Fibroblast of peridontal ligament (primary cell): ENCODE data around the gene C9orf50.
A peak's percentile ranks its signal among the peaks of the same experiment; 100 is the strongest.

ENCODE experiments used
- DNase-seq: peaks from one replicate; pipeline ENCODE4 v3.0.0-alpha.2; 2010; ENCODE audit errors: extremely low read depth

C9orf50 gene

DNA sequence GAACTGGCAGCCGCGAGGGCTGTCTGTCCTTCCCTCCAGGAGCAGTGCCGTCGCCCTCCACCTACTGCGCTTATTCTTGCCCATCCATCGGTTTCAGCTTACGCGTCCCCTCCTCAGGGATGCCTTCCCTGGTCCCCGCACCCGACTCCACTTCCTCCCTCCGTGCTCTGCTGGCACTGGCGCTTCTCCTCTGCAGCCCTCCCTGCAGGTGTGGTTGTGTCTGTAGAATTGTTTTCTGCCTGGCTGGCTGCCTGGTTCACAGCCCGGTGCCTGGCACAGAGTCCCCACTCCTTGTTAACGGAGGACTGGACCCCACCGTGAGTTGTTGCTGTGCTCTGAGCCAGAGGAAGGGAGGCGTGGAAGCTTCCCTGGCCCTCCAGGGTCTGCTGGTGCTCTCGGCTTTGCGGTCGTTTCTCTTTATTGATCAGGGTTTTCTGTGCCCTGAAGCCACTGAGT is 10.8 kb upstream of the C9orf50 start:
- DNase-seq = no peak

- DNase-seq = peak; percentile 49
These were observed 10.2 kb upstream of the C9orf50 start for GRCh38 chr9:129630967-129631673.

- DNase-seq = no peak
These were observed 8.4 kb upstream of the C9orf50 start for GRCh38 chr9:129629251-129629820.

DNA sequence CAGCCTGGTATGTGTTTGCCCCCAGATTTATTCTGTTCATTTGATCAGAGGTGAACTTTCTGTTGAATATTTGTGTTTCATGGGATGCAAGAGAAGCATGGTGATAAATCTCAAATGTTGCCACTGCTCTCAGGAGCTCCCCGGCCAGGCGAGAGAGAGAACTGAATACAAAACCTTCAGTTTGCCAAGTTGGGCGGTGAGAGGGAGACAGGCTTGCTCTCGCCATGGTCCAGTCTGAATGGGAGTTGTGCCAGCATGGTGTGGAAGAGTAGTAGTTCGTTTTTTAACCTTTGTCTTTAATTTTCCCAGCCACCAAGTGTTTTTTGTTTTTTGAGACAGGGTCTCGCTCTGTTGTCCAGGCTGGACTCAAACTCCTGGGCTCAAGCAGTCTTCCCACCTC is 7.8 kb upstream of the C9orf50 start:
- DNase-seq = no peak

DNA sequence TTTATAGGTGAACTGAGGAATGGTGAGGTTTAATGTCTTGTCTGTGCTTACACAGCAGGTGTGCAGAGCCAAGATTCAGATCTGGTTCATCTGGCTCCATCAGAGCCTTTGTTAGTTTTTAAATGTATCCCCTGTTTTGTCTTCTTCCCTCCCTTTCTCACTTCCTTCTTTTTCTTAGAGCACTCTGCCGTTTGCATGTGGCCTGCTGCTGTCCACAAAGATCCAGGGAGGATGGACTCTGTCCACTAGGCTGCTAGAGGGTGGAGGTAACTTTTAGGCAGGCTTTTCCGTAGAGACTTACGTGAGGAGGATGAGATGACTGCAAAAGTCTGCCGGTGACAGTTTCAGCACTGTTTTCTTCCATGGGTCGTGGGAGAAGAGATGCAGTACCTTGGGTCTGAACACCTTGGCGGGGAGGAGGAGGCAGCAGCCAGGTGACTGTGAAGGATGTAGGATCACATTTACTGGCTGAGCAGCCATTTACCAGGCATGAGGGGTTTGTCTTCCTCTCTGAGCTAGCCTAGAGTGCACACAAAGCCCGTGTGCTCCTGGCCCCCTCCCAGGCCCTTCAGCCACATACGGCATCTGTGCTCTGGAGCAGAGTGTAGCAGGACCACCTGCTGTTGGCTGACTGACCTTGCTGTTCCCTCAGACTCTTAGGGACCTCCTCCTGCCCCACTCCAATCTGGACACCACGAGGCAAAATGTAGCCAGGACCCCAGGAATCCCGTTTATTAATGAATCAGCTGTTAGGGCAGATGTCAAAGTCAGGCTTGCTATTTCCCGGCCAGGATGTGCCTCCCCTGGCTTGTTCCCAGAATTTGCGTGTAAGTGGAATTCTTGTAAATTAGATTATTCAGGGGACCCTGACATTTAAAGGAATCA is 6.9 kb upstream of the C9orf50 start:
- DNase-seq = no peak

- peak; percentile 67 for DNase-seq
These were observed 5.9 kb upstream of the C9orf50 start for GRCh38 chr9:129626625-129627284.

- DNase-seq = peak; percentile 73
These were observed 5.3 kb upstream of the C9orf50 start, which contains the start of gene NTMT1 for GRCh38 chr9:129626079-129626624. NTMT1 (plus strand) TSS chr9:129626163; CDS start chr9:129632704, 6,541 bp downstream.

- no peak for DNase-seq
These were observed 4.0 kb upstream of the C9orf50 start for GRCh38 chr9:129624947-129625346.

GRCh38 chr9:129624168-129624759 is 3.4 kb upstream of the C9orf50 start:
- DNase-seq = peak; percentile 66

- peak; percentile 81 for DNase-seq
These were observed 2.4 kb upstream of the C9orf50 start for GRCh38 chr9:129623331-129623730.

DNA sequence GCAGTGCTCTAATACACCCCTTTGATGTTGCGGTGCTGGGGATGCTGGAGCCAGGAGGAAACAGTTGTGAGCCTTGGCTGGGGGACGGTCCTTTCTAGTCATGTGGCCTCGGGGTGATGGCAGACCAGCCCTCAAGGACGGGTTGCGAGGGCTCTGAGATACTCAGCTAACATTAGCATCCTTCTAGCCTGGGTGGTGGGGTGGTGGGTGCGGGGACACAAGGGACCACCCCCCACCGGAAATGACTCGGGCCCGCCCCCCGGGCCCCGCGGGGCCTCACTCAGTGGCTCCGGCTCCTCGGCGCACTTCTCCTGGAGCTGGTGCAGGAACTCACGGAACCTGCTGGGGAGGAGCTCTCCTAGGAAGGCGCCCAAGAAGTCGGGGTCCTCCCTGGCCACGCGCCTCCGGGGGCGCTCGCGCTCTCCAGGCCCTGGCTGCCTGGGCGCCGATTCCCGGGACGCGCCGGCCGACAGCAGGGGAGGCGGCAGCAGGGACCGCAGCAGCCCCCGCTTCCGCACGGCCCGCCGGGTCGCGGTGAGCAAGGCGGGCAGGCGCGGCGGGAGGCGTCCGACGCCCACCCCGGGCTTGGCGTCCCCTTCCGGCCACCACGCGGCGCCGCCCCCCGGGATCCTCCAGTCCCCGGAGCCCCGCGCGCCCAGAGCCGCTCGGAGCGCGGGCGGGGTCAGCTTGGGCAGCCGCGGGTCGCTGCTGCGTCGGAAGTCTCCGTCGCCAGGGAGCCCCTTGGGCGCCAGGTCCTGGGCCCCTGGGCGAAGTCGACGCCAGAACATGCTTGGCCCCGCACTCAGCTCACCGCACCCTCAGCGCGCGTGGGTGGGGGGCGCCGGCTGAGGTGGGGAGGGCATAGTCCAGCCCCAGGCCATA is 873 bp downstream of the C9orf50 start:
- no peak for DNase-seq

DNA sequence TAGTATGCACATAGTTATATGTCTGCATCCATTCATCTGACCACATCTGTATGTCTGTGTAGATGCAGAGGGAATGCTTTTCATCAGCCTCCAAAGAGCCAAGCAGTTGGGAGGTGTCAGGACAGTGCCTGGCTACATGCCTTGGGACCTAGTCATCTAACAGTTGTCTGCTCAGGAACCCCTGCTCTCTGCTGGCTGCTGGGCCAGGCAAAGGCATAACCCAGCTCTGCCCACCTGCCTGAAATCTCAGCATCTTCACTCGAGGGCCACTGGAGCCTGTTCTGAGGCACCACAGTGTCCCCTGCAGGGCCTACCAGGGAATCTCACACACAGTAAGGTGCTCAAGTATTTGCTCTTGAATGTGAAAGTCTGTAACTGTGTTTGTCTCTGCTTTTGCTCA is 3.7 kb downstream of the C9orf50 start:
- peak; percentile 46 for DNase-seq

DNA sequence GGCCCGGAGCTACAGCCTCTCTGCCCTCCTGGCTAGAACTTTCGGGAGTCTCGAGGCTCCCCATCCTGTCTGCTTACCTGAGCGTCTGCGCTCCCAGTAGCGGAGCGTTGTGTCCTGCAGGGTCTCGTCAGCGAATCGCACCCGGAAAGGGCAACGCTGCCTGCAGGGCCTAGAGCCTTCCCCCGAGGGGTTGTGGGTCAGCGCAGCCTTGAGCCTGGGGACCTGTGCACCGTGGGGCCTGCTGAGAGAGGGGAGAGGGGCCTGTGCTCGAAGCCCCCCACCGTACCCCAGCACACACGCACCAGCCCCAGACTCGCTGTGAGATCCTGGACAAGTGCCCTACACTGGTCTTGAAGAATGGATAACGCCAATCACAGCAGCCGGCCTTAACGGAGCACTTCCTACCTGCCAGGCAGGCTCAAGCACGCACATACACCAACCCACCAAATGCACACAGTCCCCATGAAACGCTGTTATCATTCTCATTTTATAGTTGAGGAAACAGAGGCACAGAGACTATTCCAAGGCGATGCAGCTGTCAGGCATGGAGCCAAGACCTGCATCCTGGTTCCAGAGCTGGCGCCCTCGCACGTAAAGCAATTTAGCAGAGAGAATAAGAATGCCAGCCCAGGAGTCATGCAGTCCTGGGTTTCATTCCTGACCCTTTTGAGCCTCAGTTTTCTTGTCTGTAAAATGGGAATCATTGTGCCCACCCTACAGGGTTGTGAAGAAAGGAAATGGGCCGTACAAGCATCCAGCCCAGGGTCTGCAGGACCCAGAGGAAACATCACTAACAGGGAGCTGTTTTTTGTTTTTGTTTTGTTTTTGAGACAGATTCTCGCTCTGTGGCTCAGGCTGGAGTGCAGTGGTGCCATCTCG is 5.3 kb downstream of the C9orf50 start:
- DNase-seq = no peak

- no peak for DNase-seq
These were observed 6.0 kb downstream of the C9orf50 start for GRCh38 chr9:129614932-129615331.

- no peak for DNase-seq
These were observed 7.3 kb downstream of the C9orf50 start for GRCh38 chr9:129613520-129614175.

DNA sequence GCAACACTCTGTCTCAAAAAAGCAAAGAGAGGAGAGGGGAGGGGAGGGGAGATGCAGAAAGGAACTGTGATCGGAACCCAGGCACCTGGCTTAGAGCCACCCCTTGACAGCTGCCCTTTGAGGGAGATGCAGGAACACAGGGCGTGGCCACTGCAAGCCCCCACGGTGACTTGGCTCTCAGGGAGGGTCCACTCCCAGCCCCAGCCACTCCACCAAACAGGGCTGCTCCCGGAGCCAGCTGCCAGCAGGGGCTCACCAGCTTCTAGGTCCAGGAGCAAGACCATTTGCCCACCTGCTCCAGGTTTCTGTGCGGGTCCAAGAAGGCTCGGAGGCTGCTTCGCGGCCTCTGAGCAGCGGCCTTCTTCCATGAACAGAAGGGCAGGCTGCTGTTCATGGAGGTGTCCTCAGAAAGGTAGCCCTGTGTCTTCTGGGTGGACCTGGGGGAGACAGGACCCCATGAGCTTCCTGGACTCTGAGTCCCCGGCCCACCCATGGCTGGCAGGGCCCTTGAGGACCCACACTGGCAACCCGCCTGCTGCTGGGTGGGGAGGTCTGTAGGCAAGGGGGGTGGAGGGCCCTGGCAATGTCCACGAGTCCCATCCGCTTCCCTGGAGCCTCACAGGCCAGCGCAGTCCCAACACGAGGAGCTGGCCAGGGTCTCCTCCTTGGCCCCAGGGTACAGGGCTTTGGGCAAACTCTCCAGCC is 7.9 kb downstream of the C9orf50 start:
- DNase-seq = no peak

DNA sequence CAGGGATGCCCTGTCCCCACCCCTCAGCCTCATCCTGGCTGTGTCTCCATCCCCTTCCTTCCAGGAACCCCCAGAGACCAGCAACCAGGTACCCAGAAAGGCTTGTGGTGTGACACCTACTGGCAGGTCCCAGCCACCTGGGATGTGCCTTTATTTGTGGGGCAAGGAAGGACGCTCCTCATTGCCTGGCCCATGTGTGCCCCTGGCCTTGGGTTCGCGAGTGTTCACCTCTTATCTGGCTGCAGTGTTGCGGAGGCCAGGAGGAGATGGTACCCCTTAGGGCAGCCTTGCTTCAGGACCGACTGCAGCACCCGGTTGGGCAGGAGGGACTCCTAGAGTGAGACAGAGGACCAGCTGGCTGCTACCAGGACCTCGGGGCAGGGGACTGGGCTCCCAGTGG is 8.8 kb downstream of the C9orf50 start:
- DNase-seq = no peak

DNA sequence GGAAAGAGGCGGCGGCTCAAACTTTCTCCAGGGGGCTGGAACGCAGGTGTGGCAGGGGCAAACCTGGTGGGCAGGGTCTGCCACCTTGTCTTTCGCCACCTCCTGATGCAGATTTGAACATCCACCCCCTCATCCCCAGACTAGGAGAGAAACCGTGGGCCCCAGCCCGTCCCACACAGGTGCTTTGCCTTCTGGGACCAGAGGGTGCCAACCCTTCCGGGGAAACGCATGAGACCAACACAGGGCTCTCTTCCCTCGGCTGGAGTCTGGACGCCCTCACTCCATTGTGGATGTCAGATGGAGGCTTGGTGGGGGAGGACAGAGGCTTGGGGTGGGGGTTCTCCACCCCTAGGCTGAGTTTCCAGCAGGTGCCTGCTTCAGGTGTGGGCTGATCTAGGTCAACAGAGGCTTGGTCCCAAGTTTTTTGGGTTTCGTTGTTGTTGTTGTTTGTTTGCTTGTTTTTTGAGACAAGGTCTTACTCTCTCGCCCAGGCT is 9.5 kb downstream of the C9orf50 start:
- no peak for DNase-seq
